Measurements from ENCODE around the gene TAP1.
A peak's percentile ranks its signal among the peaks of the same experiment; 100 is the strongest.
"Not testable (repeated sequence)": the region's sequence is repeated elsewhere in the genome, so short reads cannot be mapped to it uniquely, and the experiment has no call there.

The TAP1 gene

DNA sequence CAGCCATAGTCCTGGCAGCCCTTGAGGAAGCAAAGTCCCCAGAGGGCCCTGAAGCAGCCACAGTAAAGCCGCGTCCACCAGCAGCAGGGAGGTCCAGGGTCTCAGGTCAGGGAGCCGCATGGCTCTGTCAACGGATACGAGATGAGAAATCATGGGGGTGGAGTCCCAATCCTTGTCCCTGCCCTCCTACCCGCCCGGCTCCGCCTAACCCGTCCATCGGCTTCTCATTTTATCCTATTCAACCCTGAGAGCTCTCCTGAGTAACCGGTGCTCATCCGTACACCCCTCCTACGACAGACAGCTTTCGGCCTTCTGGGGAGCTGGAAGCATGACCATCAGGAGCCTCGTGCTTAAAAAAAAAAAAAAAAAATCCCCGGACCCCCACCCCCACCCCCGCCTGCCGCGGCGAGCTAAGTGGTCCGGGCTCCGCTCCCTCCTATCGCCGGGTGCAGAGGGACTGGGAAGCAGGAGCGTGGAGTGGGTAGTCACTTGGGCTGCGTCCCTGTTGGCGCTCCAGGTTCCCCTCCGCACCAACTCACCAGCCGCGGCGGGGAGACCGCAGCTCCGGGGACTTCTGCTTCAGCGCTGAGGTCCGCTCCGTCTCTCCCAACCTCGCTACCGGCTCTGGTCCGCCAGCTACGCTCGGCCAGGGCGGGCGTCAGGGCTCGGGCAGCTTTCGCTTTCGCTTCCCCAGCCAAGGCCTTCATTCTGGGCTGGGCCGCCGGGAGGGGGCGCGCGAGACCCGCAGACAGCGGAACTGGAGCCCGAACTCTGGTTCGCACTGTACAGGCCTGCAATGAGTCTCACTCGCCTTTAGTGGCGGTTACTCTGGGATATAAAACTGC is 15.2 kb downstream of the TAP1 start, which contains the start of gene TAP2:
Gene TAP2, minus strand, starts transcription at position 626 of the 845 bp plus-strand sequence. Its CDS starts 506 bp downstream, at position 120.
- DNase-seq, result peak; percentile 84 to 89

DNA sequence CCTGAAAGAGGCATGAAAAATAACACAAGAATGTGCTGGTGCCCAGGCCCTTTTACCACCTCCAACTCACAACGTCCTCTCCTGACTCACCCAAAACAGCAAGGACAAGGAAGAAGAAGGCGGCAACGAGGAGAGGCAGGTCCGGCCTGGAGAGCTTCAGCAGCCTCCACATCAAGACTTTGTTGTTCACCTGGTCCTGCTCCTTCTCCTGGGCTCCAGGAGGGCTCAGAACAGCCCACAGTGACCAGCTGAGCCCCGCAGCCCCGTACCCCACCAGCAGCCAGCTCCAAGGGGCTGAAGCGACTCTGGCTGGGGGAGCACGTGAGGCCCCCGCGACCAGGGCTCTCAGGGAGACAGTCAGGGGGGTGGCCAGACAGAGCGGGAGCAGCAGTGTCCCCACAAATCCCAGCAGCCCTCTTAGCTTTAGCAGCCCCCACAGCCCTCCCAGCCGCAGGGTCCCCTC is 15.8 kb downstream of the TAP1 start:
- DNase-seq, result no peak

DNA sequence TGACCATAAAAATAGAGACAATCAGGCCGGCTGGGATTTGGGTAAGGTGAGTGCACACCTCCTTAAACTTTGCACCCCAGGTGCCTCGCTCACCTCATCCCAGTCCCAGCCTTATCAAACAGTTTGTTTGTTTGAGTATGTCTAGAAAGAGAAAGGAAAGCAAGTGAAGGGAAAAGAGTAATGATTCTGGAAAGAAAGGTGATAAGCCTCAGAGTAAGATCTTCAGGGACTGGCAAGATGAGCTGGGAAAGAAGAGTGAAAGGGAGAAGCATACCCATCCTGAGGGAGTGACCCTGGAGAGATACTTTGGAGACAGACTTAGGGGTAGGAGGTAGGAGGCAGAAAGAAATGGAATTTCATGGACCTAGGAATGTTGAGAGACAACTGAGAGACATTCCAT is 16.6 kb downstream of the TAP1 start:
- no peak for DNase-seq

DNA sequence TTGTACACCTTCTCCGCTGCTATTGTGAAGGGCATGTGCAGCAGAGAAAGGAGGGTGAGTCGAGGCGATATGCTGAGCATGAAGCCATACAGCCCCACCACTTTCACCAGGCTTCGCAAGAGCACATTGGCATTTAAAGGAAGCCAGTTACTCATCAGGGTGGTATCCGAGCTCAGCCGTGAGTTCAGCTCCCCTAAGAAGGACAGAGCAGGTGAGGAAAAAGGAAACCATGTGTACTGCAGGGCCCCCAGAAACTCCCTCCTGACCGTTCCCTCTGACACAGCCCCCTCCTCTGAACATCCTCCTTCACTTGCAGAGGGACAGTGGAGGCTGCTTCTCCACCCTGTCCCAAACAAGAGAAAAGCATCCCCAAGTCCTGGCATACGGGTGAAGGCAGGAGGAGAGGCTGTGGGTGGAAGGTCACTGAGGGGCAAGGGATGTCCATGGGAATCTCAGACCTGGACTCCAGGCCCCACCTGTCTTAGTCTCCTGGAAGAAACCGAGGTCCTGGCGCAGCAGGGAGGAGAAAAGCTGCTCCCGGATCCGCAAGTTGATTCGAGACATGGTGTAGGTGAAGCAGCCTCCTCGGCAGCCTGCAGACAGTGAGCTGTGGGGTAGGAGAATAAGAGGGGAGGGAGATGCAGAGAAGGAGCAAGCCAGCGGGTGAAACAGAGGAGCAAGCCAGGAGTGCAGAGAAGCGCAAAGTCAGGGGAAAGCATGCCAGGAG is 18.2 kb downstream of the TAP1 start:
- DNase-seq, result no peak

DNA sequence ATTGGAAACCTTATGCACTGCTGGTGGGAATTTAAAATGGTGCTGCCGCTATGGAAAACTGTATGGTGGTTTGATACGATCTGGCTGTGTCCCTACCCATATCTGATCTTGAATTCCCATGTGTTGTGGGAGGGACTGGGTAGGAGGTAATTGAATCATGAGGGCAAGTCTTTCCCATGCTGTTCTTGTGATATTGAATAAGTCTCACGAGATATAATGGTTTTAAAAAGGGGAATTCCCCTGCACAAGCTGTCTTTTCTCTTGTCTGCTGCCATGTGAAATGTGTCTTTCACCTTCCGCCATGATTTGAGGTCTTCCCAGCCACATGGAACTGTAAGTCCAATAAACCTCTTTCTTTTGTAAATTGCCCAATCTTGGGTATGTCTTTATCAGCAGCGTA is 19.8 kb downstream of the TAP1 start:
- DNase-seq, result no peak

DNA sequence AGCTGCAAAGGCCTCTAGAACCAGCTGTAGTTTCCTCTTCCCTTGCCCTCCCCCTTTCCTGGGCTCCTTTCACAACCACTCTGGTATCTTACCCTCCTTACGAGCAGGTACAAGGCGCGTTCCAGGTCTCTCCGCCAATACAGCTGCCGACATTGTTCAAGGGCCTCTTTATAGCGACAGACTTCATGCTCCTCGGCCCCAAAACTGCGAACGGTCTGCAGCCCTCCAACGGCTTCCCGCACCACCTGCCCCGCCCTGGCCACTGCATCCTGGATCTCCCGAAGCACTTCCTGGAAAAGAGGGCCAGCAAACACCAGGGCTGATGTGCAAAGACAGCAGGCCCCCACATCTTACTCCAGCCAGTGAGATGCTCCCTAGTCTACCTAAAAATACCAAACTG is 21.0 kb downstream of the TAP1 start:
- DNase-seq, result no peak

DNA sequence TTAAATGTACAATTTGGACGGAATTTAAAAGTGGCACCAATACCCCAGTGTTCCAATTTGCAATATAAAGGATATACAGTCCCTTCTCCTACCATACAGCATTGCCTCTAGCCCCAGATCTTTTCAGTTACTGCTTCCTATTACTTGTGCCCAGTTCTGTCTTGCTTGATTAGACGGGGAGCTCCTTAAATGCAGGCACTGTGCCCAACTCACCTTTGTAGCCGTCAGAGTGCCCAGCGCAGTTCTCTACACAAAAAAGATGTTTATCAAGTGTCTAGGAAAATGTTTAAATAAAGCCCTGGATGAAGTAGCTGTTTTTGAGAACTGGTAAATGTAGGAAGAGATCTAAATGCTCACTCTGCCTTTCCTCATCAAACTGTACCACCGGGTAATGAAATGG is 22.6 kb downstream of the TAP1 start:
- DNase-seq, result no peak

DNA sequence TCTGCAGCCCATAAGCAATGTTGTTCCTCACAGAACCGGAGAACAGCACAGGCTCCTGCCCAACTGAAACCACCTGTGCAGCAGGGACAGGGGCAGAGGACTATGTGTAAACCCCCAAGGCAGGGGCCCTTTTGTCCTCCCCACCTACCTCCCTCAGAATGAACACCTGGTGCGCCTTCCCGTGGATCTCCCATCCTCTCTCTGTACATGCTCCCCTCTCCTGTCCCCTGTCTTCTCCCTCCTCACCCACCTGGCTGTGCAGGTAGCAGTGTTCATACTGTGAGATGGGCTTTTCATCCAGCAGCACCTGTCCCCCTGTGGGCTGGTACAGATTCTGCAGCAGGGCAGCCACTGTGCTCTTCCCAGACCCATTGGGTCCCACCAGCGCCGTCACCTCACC is 23.5 kb downstream of the TAP1 start:
- no peak for DNase-seq

DNA sequence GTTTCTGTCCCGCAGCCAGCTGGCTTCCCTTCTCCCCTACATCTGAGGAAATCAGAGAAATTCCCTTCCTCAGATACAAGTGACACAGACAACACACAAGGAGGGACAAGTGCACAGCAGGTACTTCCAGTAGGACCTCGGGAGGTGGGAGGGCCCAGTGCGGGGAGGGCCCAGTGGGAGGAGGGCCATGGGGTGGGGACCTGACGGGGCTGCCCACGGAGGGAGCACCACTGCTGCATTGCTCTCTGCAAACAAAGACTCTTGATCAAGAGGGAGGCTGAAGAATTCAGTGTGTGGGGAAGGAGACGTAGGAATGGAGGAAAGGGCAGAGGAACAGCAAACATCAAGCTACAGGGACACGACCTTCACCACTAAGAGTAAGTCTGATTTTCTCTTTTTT is 24.0 kb downstream of the TAP1 start:
- no peak for DNase-seq

DNA sequence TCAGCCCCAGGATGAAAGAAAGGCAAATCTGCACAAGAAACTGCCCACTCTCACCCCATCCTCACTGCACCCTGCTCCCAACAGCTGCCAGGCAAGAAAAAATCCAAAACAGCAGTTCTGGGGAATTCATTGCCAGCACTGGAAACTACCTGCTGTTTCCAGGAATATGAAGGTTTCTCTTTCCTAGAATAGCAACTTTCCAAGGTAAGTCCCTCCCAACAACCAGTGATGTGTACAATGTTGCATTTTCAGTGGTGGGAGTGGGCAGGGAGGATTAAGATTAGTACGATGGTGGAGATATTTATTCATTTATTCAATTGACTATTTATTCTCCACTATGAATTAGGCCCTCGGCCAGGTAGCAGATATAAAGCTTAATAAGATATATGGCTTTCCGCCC is 26.5 kb downstream of the TAP1 start:
- no peak for DNase-seq

DNA sequence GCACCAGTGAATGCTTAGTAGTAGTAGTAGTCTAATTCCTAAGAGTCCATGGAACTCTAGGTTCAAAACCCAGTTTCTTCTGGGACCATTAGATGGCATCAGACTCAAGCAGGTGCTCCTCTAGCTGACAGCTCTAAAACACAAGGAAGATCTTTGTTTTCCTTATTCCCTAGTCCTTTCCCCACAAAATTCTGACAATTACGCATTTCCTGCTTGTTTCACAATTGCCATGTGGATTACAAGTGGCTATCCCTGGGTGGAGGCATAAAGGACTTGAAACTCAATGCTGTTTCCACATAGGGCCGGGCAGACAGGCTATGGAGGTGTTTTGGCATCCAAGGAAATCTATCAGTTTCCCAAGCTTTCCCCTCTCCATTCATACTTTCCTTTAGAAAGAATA is 27.5 kb downstream of the TAP1 start:
- DNase-seq, result peak in 1 of 2 experiments; percentile 8

DNA sequence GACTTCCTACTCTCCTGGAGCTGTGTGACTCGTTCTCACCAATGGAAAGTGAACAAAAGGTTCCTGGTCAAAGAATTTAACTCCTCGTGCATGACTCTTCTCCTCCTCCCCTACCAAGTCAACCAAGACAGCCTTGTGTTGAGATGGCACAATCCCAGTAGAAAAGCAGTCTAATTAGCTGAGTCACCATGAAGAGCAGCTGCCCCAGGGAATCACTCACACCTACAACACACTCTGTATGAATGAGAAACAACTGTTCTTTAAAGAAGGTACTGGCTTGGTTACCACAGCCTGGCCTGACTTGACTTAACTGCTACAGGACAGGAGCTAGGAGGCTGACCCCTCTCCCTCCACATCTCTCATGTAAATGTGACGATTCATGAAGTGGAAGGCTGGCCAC is 33.8 kb downstream of the TAP1 start:
- no peak for DNase-seq

DNA sequence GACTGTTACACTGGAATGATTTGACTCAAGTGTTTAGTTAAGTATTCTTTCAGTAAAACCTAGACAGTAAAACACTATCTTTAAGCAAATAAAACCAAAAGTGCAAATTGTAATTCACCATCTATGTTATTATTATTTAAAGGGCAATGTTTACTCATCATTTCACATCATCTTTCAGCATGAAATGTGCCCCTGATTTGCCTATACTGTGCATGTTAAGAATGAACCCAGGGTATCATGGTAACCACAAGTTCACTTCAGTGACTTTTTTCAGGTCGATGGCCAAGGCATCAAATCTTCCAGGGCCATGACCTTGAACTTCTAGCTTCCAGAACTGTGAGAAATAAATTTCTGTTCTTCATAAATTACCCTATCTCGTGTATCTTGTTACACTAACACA is 34.6 kb downstream of the TAP1 start:
- DNase-seq, result no peak

DNA sequence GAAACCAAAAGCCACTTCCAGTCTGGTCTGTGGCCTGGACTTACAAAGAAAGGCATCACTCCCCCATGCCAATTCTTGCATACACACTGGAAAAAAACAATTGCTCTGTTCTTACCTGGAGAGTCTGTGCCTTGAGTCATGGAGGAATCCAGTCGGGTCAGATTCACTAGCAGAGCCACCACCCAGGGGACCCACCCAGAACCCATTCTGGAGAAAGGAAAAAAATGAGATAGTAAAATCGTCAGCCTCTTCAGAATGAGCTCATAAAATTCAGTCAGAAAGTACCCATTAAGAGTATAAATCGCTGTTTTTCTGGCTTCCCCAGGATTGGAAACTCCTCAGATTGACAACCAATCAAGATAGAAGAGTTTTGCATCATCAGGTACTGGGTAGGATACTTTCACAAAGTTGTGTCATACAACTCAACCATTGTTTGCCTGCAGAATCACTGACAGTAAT is 36.7 kb downstream of the TAP1 start, which contains the start of gene HLA-DOB:
Gene HLA-DOB, minus strand, starts transcription at position 257 of the 459 bp plus-strand sequence. Its CDS starts 51 bp downstream, at position 206.
- no peak for DNase-seq

DNA sequence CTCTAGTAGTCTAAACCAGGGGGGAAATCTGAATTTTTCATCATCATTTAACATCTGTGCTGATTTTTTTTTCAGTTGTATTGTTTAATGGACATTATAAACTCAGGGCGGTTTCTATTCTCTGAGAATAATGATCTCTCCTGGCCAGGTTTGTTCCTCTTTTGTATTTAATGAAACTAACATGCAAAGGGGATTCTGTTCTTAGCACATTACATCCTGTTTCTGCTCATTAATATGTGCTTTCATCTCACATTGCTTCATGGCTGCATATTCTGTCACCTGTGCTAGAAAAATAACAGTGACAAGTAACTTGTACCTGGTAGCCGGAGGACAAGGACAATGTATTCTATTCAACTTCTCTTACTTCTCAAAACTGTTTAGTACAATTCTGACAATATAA is 37.5 kb downstream of the TAP1 start:
- DNase-seq, result no peak

DNA sequence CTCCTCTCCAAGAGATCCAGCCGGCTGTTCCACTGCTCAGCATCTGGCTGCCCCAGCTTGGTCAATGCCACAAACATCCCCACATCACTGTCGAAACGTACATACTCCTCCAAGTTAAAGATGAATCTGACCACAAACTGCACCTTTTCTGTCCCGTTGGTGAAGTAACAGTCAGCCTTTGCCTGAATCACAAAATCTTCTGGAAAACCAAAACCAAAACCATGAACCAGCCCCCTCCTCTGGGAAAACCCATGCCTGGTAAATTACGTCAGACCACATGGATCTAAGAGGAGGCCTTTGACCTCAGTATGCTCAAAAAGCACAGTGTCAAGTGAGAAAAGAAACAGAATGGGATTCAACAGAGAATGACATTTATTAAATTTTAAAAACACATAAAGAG is 38.4 kb downstream of the TAP1 start:
- DNase-seq, result no peak

DNA sequence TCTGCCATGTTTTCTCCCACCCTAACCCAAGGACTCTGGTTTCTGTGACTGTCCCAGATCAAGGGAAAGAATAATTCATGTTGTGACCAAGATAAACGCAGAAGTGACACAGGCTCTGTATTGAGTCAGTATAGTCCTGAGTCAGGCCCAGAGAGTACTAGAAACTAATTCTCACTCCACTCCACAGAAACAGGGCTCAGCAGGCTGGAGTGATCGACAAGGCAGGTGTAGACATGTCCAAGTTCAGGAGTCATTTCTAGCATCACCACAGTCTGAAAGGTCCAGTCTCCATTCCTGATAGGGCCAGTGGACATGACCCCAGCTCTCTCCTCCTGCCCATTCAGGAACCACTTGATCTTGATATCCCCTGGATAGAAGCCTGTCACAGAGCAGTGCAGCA is 39.4 kb downstream of the TAP1 start:
- no peak for DNase-seq

DNA sequence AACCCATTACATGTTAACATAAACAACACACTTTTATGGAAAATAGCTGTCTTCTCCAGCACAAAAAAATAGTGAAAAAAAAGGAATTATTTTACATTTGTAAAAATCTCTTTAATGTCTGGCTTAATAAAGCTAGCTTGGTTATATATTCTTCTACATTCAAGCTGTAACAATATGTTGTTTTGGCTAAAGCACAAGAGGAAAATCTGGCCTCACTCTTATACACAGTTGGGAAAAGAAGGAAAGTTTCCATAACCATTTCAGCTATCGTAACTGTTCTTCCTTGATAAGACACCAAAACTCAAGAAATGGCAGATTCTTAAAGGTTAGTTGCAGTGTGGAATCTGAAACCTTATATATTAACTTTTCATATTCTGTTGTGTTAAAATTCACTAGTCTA is 44.3 kb downstream of the TAP1 start:
- no peak for DNase-seq

DNA sequence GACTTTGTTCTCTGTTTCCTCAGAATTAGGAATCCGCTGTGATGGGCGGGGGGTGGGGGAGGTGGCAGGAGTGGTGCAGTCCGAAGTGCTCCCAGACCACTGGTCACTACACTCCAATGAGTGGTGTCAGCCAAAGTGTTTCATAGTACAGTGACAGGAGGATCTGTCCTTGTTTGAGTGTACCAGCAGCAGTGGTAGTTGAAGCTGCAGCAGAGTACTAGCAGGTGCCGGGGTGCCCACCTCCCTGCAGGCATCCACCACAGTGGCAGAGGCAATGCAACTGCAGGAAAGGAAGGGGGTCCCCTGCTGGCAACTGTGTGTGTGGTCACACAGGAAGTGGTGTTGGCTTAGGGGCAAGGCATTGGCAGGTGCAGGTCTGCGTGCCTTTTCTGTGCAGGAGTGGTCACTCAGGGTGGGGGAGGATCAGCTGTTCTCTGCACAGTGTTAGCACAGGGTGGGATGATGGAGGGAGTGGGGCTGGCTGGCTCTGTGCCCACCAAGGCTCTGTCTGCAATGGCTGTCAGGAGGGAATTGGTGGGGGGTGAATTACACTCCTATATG is 46.4 kb downstream of the TAP1 start:
- no peak for DNase-seq

DNA sequence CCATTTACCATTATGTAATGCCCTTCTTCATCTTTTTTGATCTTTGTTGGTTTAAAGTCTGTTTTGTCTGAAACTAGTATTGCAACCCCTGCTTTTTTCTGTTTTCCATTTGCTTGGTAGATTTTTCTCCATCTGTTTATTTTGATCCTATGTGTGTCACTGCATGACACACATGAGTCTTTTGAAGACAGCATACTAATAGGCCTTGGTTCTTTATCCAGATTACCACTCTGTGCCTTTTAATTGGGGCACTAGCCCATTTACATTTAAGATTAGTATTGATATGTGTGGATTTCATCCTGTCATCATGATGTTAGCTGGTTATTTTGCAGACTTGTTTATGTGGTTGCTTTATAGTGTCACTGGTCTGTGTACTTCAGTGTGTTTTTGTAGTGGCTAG is 48.1 kb downstream of the TAP1 start:
- DNase-seq, result not testable (repeated sequence)

DNA sequence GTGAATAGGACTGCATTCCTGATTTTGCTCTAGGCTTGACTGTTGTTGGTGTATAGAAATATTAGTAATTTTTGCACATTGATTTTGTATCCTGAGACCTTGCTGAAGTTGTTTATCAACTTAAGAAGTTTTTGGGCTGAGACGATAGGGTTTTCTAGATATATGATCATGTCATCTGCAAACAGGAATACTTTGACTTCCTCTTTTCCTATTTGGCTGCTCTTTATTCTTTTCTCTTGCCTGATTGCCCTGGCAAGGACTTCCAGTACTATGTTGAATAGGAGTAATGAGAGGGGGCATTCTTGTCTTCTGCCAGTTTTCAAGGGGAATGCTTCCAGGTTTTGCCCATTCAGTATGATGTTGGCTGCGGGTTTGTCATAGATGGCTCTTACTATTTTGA is 50.1 kb downstream of the TAP1 start:
- DNase-seq, result no peak

DNA sequence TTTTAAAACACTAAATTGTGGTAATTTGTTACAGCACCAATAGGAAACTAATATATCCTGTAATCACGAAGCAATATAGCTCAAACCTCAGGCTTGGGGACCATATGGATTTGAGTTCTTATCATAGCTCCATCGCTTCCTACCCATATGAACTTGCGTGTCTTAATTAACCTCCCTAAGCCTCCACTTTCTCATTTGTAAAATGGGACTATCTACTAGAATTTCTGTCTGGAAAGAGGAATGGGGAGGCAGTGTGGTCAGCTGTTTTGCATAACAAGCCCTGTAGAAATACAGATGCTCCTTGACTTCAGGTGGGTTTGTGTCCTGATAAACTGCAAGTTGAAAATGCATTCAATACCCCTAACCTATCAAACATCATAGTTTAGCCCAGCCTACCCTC is 53.8 kb downstream of the TAP1 start:
- no peak for DNase-seq

DNA sequence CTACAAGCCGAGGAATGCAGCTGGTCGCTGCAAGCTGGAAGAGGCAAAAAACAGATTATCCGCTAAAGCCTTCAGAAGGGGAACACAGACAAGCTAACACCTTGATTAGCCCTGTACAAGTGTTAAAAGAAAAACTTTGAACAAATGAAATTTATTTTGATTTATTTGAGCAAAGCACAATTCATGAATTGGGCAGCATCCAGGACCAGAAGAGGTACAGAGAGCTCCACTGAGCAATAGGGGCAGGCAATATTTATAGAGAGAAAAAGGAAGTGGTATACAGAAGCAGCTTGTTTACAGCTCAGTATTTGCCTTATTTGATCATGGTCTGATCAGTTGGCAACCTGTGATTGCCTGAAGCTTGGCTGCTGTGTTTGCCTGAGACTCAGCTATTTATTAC is 54.3 kb downstream of the TAP1 start:
- DNase-seq, result no peak

All from NCI-H2081 (cell line).